Mesendoderm (in vitro differentiated cells): ENCODE measurements around the gene ATOH8.

Experiments used
- DNase-seq: peaks from one replicate; pipeline ENCODE4 v3.0.0; 2013
- H2AK5ac ChIP-seq: 2 replicates; pipeline ENCODE4 v1.6.1; 2013; ENCODE audit warnings: low read length, inconsistent platforms
- H2BK120ac ChIP-seq: 2 replicates; pipeline ENCODE4 v1.6.1; 2013; ENCODE audit warnings: low read depth, mild to moderate bottlenecking, low read length, moderate library complexity, mixed read lengths
- H2BK15ac ChIP-seq: replicated peaks from 2 replicates; pipeline ENCODE4 v1.6.1; 2013; ENCODE audit warnings: low read depth, mild to moderate bottlenecking, moderate library complexity
- H2BK5ac ChIP-seq: 2 replicates; pipeline ENCODE4 v1.6.1; 2013; ENCODE audit warnings: low read length, inconsistent platforms
- H3K18ac ChIP-seq: 2 replicates; pipeline ENCODE4 v1.6.1; 2013; ENCODE audit warnings: mild to moderate bottlenecking, low read length, mixed read lengths
- H3K23ac ChIP-seq: one replicate; pipeline ENCODE4 v1.6.1; 2013; ENCODE audit warnings: low read length
- H3K27ac ChIP-seq: 2 replicates; pipeline ENCODE4 v1.5.1; 2013; ENCODE audit warnings: low read depth, mild to moderate bottlenecking, inconsistent platforms, low read length, moderate library complexity
- H3K27me3 ChIP-seq: 2 replicates; pipeline ENCODE4 v1.6.1; 2013; ENCODE audit warnings: low read length, control low read depth, mild to moderate bottlenecking, inconsistent platforms; ENCODE audit not compliant: insufficient read depth, poor library complexity
- H3K36me3 ChIP-seq: 2 replicates; pipeline ENCODE4 v1.6.1; 2013; ENCODE audit warnings: low read length, inconsistent platforms; ENCODE audit not compliant: control insufficient read depth, insufficient read depth
- H3K4ac ChIP-seq: one replicate; pipeline ENCODE4 v1.6.1; 2013; ENCODE audit warnings: low read depth, mild to moderate bottlenecking, low read length, moderate library complexity
- H3K4me1 ChIP-seq: 2 replicates; pipeline ENCODE4 v1.6.1; 2013; ENCODE audit warnings: low read depth, low read length, inconsistent platforms; ENCODE audit not compliant: control insufficient read depth
- H3K4me2 ChIP-seq: 2 replicates; pipeline ENCODE4 v1.6.1; 2013; ENCODE audit warnings: low read length
- H3K4me3 ChIP-seq: 2 replicates; pipeline ENCODE4 v1.5.1; 2013; ENCODE audit warnings: mild to moderate bottlenecking, low read length
- H3K56ac ChIP-seq: one replicate; pipeline ENCODE4 v1.6.1; 2013; ENCODE audit warnings: low read length
- H3K79me1 ChIP-seq: 2 replicates; pipeline ENCODE4 v1.6.1; 2013; ENCODE audit warnings: low read length, inconsistent platforms
- H3K79me2 ChIP-seq: 2 replicates; pipeline ENCODE4 v1.6.1; 2013; ENCODE audit warnings: mild to moderate bottlenecking, low read length; ENCODE audit not compliant: control insufficient read depth, insufficient read depth
- H3K9ac ChIP-seq: 2 replicates; pipeline ENCODE4 v1.6.1; 2013; ENCODE audit warnings: low read length, inconsistent platforms
- H4K5ac ChIP-seq: one replicate; pipeline ENCODE4 v1.6.1; 2013; ENCODE audit warnings: low read length
- H4K8ac ChIP-seq: one replicate; pipeline ENCODE4 v1.6.1; 2013; ENCODE audit warnings: low read depth, mild to moderate bottlenecking, control low read depth, low read length, moderate library complexity
- WGBS: extraction: QIAGEN DNeasy Blood & Tissue Kit; methylation state at CpG from one replicate; pipeline ENCODE4 v1.1.7; 2013; ENCODE audit warnings: low lambda C conversion rate, missing lambda C conversion rate; ENCODE audit not compliant: insufficient coverage; ENCODE audit errors: extremely low coverage; 5-methylcytosine and 5-hydroxymethylcytosine counted together

The ATOH8 gene

GRCh38 chr2:85716346-85716914 is 37.4 kb upstream of the ATOH8 start:
- Histone ChIP-seq H3K79me2 (no peaks in the 10 kb centered on the region), H3K79me1 (no peaks in the 10 kb centered on the region), H4K5ac (no peak overlapping the region), H3K4me3 (no peak overlapping the region), H3K4ac (no peak overlapping the region), H3K27me3 (no peaks in the 10 kb centered on the region), H3K23ac (no peak overlapping the region), H4K8ac (no peak overlapping the region), H2BK120ac (no peak overlapping the region), H2BK5ac (no peak overlapping the region), H3K56ac (no peak overlapping the region), H3K9ac (no peak overlapping the region), H3K18ac (no peak overlapping the region), H3K4me1 (peaks cover 1% of the 10 kb centered on the region), H3K4me2 (no peak overlapping the region), H2BK15ac (no peak overlapping the region), H3K36me3 (no peaks in the 10 kb centered on the region), H3K27ac (no peak overlapping the region), H2AK5ac (no peak overlapping the region)
- DNase-seq: no peak
- no CpG with 5 or more reads among the region's 13 CpGs for WGBS

GRCh38 chr2:85717308-85718008 is 36.3 kb upstream of the ATOH8 start:
- H2AK5ac ChIP-seq: no peak overlapping the region
- H4K5ac ChIP-seq: no peak overlapping the region
- no peak overlapping the region for H3K9ac ChIP-seq
- no peak overlapping the region for H2BK120ac ChIP-seq
- H3K4me2 ChIP-seq: no peak overlapping the region
- H3K18ac ChIP-seq: no peak overlapping the region
- H4K8ac ChIP-seq: no peak overlapping the region
- no peaks in the 10 kb centered on the region for H3K36me3 ChIP-seq
- no CpG with 5 or more reads among the region's 15 CpGs for WGBS
- H2BK15ac ChIP-seq: no peak overlapping the region
- no peaks in the 10 kb centered on the region for H3K79me1 ChIP-seq
- DNase-seq: no peak
- H3K23ac ChIP-seq: no peak overlapping the region
- H3K4me1 ChIP-seq: peaks cover 1% of the 10 kb centered on the region
- no peak overlapping the region for H2BK5ac ChIP-seq
- no peak overlapping the region for H3K4ac ChIP-seq
- H3K4me3 ChIP-seq: no peak overlapping the region
- no peak overlapping the region for H3K56ac ChIP-seq
- H3K27ac ChIP-seq: no peak overlapping the region
- no peaks in the 10 kb centered on the region for H3K27me3 ChIP-seq
- H3K79me2 ChIP-seq: no peaks in the 10 kb centered on the region

GRCh38 chr2:85718009-85718391 is 35.8 kb upstream of the ATOH8 start:
- H3K4me3 ChIP-seq: no peak overlapping the region
- H3K4me1 ChIP-seq: peaks cover 1% of the 10 kb centered on the region
- no peak overlapping the region for H3K56ac ChIP-seq
- H3K79me2 ChIP-seq: no peaks in the 10 kb centered on the region
- H3K9ac ChIP-seq: no peak overlapping the region
- no peak overlapping the region for H3K18ac ChIP-seq
- no peak overlapping the region for H3K27ac ChIP-seq
- no peak overlapping the region for H4K8ac ChIP-seq
- no peaks in the 10 kb centered on the region for H3K27me3 ChIP-seq
- H2BK5ac ChIP-seq: no peak overlapping the region
- no peak overlapping the region for H2AK5ac ChIP-seq
- no CpG with 5 or more reads among the region's 7 CpGs for WGBS
- H3K23ac ChIP-seq: no peak overlapping the region
- H3K36me3 ChIP-seq: no peaks in the 10 kb centered on the region
- H2BK120ac ChIP-seq: no peak overlapping the region
- no peak overlapping the region for H3K4ac ChIP-seq
- no peak overlapping the region for H2BK15ac ChIP-seq
- H3K79me1 ChIP-seq: no peaks in the 10 kb centered on the region
- no peak overlapping the region for H4K5ac ChIP-seq
- no peak for DNase-seq
- no peak overlapping the region for H3K4me2 ChIP-seq

- DNase-seq: no peak
- no peak overlapping the region for H3K56ac ChIP-seq
- no peak overlapping the region for H3K4me3 ChIP-seq
- no peak overlapping the region for H3K27ac ChIP-seq
- H3K36me3 ChIP-seq: no peaks in the 10 kb centered on the region
- H3K4ac ChIP-seq: no peak overlapping the region
- no CpG with 5 or more reads among the region's 10 CpGs for WGBS
- no peak overlapping the region for H4K8ac ChIP-seq
- H3K23ac ChIP-seq: no peak overlapping the region
- H3K4me2 ChIP-seq: no peak overlapping the region
- H2BK5ac ChIP-seq: no peak overlapping the region
- no peak overlapping the region for H4K5ac ChIP-seq
- H3K4me1 ChIP-seq: peaks cover 1% of the 10 kb centered on the region
- no peaks in the 10 kb centered on the region for H3K79me1 ChIP-seq
- no peak overlapping the region for H3K18ac ChIP-seq
- H3K27me3 ChIP-seq: no peaks in the 10 kb centered on the region
- no peak overlapping the region for H2BK15ac ChIP-seq
- H3K79me2 ChIP-seq: no peaks in the 10 kb centered on the region
- no peak overlapping the region for H2AK5ac ChIP-seq
- no peak overlapping the region for H3K9ac ChIP-seq
- H2BK120ac ChIP-seq: no peak overlapping the region
Measured at GRCh38 chr2:85718885-85719492, 34.8 kb upstream of the ATOH8 start.

GRCh38 chr2:85719609-85720240 is 34.1 kb upstream of the ATOH8 start:
- no peaks in the 10 kb centered on the region for H3K36me3 ChIP-seq
- no peaks in the 10 kb centered on the region for H3K79me1 ChIP-seq
- no peak for DNase-seq
- no peak overlapping the region for H3K9ac ChIP-seq
- H3K27me3 ChIP-seq: no peaks in the 10 kb centered on the region
- peaks cover 1% of the 10 kb centered on the region for H3K4me1 ChIP-seq
- no peak overlapping the region for H3K4ac ChIP-seq
- H3K18ac ChIP-seq: no peak overlapping the region
- H3K79me2 ChIP-seq: no peaks in the 10 kb centered on the region
- H2BK5ac ChIP-seq: no peak overlapping the region
- H3K4me2 ChIP-seq: no peak overlapping the region
- H3K4me3 ChIP-seq: no peak overlapping the region
- H4K8ac ChIP-seq: no peak overlapping the region
- H2BK15ac ChIP-seq: no peak overlapping the region
- H3K27ac ChIP-seq: no peak overlapping the region
- H2AK5ac ChIP-seq: no peak overlapping the region
- no peak overlapping the region for H3K23ac ChIP-seq
- H3K56ac ChIP-seq: no peak overlapping the region
- no CpG with 5 or more reads among the region's 6 CpGs for WGBS
- H4K5ac ChIP-seq: no peak overlapping the region
- H2BK120ac ChIP-seq: no peak overlapping the region
